Endothelial cell (in vitro differentiated cells): ENCODE results near the gene EMILIN3. TPM values are rescaled to one million over a fixed set of nuclear protein-coding genes. Genes with fewer than 3 reads are reported as not detected.

Source experiments
- DNase-seq: peaks from one replicate; pipeline ENCODE4 v3.0.0; 2021; ENCODE audit warnings: low spot score
- H3K27ac Mint-ChIP-seq: one replicate; pipeline ENCODE4 v1.8.0; 2021; ENCODE audit warnings: mixed read lengths, inconsistent platforms; ENCODE audit not compliant: unreplicated experiment
- H3K27me3 Mint-ChIP-seq: one replicate; pipeline ENCODE4 v1.8.0; 2021; ENCODE audit warnings: mild to moderate bottlenecking, moderate library complexity, mixed read lengths, inconsistent platforms; ENCODE audit not compliant: unreplicated experiment
- H3K36me3 Mint-ChIP-seq: one replicate; pipeline ENCODE4 v1.8.0; 2021; ENCODE audit warnings: mild to moderate bottlenecking, low read depth, mixed read lengths, inconsistent platforms; ENCODE audit not compliant: unreplicated experiment
- H3K4me1 Mint-ChIP-seq: one replicate; pipeline ENCODE4 v1.8.0; 2021; ENCODE audit warnings: mild to moderate bottlenecking, mixed read lengths, inconsistent platforms; ENCODE audit not compliant: unreplicated experiment
- H3K4me3 Mint-ChIP-seq: one replicate; pipeline ENCODE4 v1.8.0; 2021; ENCODE audit warnings: mild to moderate bottlenecking, mixed read lengths, inconsistent platforms; ENCODE audit not compliant: unreplicated experiment
- H3K9me3 Mint-ChIP-seq: one replicate; pipeline ENCODE4 v1.8.0; 2021; ENCODE audit warnings: mixed read lengths, inconsistent platforms; ENCODE audit not compliant: unreplicated experiment
- total RNA-seq: library from RNA; stranded (reverse); fragmentation: NEBNext Ultra II Directional; extraction: Animal tissue kit (Norgen Biotek cat#: 25700); gene quantifications from one replicate; pipeline ENCODE4 v1.2.1, GENCODE V29; 2021; ENCODE audit not compliant: unreplicated experiment
- TF ChIP-seq, protein P1 (sequence below): fragments of 200-600 bp; sonication (generic); IDR thresholded peaks from one replicate; pipeline ENCODE4 v1.5.0; 2021; ENCODE audit warnings: antibody characterized with exemption; ENCODE audit not compliant: unreplicated experiment

Gene EMILIN3
- total RNA-seq, 1 donor from 2014 or later, result 0.28 TPM

DNA sequence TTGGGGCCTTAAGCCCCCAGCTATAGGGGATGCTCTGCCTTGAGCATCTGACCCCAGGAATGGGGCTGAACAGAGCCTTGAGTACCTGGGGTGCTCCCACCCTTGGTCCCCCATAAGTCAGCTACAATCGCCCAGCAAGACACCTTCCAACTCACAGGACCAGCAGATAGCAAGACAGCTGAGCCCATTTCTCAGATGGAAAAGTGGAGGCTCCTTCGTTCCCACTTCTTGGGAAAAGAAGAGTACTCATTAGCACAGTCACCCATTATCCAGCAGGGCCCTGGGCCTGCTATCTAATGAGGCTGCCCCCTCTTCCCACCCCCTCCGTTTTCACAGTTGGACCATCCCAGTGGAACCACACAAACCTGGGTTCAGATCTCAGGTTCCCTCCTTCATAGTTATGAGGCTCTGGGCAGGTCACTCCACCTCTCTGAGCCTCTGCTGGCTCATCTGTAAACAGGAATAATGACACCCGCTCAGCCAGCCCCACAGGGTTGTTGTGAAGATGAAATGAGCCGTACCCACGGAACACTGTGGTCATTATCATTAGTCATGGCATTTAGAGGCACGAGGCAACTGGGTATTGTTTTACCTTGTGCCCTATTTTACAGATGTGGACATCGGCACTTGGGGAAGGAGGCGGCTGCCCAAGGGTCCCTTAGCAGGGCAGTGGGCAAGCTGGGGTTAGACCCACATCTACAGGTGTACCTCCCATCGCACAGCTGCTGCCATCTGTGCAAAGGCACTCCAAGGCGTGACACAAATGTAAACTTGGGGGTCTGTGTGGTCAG, 21.5 kb downstream of the EMILIN3 start:
- H3K27me3 Mint-ChIP-seq, result peaks cover 5% of the 10 kb centered on the region
- no peaks in the 10 kb centered on the region for H3K9me3 Mint-ChIP-seq
- peaks cover 6% of the 10 kb centered on the region for H3K4me1 Mint-ChIP-seq
- H3K4me3 Mint-ChIP-seq, result no peak overlapping the region
- H3K27ac Mint-ChIP-seq, result no peak overlapping the region
- no peak for DNase-seq
- peaks cover 8% of the 10 kb centered on the region for H3K36me3 Mint-ChIP-seq
- TF ChIP-seq, protein P1, sequence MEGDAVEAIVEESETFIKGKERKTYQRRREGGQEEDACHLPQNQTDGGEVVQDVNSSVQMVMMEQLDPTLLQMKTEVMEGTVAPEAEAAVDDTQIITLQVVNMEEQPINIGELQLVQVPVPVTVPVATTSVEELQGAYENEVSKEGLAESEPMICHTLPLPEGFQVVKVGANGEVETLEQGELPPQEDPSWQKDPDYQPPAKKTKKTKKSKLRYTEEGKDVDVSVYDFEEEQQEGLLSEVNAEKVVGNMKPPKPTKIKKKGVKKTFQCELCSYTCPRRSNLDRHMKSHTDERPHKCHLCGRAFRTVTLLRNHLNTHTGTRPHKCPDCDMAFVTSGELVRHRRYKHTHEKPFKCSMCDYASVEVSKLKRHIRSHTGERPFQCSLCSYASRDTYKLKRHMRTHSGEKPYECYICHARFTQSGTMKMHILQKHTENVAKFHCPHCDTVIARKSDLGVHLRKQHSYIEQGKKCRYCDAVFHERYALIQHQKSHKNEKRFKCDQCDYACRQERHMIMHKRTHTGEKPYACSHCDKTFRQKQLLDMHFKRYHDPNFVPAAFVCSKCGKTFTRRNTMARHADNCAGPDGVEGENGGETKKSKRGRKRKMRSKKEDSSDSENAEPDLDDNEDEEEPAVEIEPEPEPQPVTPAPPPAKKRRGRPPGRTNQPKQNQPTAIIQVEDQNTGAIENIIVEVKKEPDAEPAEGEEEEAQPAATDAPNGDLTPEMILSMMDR, result no peak

DNA sequence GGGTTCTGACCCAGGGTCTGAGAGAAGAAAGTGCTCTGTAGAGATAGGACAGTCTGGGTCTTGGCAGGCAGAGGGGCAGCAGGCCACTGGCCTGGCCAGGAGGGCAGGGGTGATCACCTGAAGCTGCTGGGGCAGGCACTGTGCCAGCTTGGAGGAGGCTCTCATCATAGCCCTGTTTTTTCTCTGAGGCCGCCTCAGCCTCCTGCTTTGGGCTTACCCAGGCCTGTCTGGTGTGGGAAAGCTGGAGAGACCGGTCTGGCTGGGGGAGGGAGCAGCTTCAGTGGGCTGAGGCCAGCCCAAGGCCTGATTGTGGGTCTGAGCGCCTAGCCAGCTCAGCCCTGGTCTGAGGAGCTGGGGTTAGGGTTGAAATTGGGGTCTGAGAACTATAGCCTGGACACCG, 22.1 kb downstream of the EMILIN3 start:
- no peak overlapping the region for H3K27ac Mint-ChIP-seq
- H3K4me1 Mint-ChIP-seq, result peaks cover 9% of the 10 kb centered on the region
- H3K9me3 Mint-ChIP-seq, result no peaks in the 10 kb centered on the region
- H3K27me3 Mint-ChIP-seq, result peaks cover 5% of the 10 kb centered on the region
- no peak for DNase-seq
- no peak overlapping the region for H3K4me3 Mint-ChIP-seq
- TF ChIP-seq, protein P1, result no peak
- H3K36me3 Mint-ChIP-seq, result peaks cover 8% of the 10 kb centered on the region

DNA sequence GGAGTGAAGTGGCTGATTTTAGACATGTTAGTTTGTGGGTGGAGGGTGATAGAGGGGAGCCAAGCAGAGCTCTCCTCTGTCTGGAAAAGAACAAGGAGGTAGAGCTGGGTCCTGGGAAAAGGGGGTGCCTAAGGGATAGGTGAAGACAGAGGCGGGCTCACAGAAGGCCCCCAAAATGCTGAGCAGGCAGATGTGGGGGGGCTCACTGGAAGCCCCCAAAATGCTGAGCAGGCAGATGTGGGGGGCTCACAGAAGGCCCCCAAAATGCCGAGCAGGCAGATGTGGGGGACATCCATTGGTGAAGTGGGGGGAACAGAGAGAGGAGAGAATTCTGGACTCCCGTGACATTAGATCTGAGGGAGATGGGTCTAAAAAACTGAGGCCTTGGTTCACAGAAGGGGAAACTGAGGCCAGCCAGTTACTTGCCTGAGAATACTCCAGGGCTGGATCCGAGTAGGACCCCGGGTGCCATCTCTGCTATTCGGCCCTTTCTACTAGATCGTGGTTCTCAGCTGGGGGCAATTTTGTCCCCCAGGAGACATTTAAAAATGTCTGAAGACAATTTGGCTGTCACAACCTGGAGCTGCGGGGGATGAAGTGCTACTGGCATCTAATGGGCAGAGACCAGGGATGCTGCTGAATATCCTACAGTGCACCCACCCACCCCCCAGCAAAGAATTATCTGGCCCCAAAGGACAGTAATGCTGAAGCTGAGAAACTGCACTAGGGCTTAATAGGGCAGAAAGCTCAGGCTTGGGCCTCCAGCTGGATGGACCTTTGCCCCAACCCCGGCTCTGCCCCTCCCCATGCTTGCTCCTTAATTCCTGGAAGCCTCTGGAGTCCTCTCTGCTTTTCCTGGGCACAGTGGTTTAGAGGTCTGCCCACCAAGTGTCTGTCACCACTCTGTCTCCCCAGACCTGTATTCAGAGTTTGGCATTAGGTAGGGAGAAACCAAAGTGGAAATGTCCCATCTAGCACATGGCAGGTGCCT, 23.8 kb downstream of the EMILIN3 start:
- Mint-ChIP-seq H3K36me3 (peaks cover 4% of the 10 kb centered on the region), H3K9me3 (no peaks in the 10 kb centered on the region), H3K4me1 (peaks cover 10% of the 10 kb centered on the region), H3K27me3 (peaks cover 8% of the 10 kb centered on the region), H3K27ac (no peak overlapping the region), H3K4me3 (no peak overlapping the region)
- no peak for DNase-seq
- TF ChIP-seq, protein P1, result no peak

DNA sequence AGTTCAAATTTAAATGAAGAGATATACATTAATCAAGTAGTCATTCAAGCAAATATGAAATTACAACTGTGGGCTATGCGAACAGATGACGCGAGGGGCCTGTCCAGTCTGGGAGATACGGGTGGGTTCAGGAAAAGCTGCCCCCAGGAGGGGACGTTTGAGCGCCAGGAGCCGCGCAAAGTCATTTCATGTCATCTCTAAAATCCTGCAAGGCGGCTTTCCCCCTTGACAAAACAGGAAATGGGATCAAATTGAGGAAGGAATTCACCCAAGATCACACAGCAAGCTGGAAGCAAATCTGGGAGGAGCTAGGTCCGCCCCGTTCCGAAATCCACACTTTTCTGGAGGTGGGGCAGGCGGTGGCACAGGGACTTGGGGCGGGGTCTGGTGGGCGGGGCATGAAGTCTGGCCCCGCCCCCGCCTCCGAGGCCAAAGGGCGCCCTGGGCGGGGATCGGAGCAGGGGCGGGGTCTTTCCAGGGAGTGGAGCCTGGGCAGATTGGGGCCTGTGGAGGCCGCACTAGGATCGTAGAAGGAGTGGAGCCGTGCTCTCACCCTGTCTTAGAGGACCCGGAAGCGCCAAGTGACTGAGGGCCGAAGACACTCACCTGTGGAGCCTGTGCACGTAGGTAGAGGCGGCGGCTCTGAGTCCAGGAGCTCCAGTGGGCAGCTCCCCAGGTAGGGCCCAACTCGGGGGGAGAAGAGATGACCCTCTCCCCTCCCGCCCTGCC, 26.1 kb downstream of the EMILIN3 start, which contains the start of gene LPIN3:
Gene LPIN3 (plus strand): TSS at position 495 of the 729 bp plus-strand sequence. CDS start 4,983 bp downstream, outside the sequence.
- Mint-ChIP-seq H3K27me3 (peaks cover 7% of the 10 kb centered on the region), H3K4me1 (peaks cover 13% of the 10 kb centered on the region), H3K4me3 (peak within 1 kb of the TSS; percentile 90), H3K9me3 (no peaks in the 10 kb centered on the region), H3K27ac (peak within 1 kb of the TSS; percentile 70), H3K36me3 (no peaks in the 10 kb centered on the region)
- TF ChIP-seq, protein P1, result peak; percentile 62
- DNase-seq, result peak; percentile 90
